Uterus (tissue), 4 donors: Measurements from ENCODE around the gene SHQ1. TPM values are rescaled to one million over a fixed set of nuclear protein-coding genes. Genes with fewer than 3 reads are reported as not detected.

ENCODE experiments used
- DNase-seq, 2 donors: peaks; one replicate each; pipeline ENCODE4 v3.0.0-alpha.2; 2019 to 2020
- H3K27ac ChIP-seq, 2 donors: fragments of 200-600 bp; sonication (generic); 1 replicate in 1 of 2; 2 replicates in 1 of 2; pipeline ENCODE4 v1.5.1; 2016 to 2018
- H3K27me3 ChIP-seq, 2 donors: fragments of 200-600 bp; sonication (generic); one replicate each; pipeline ENCODE4 v1.5.1; 2018 to 2019; ENCODE audit warnings: control low read depth in 1 of 2
- H3K36me3 ChIP-seq, 2 donors: fragments of 200-600 bp; sonication (generic); one replicate each; pipeline ENCODE4 v1.5.1; 2019; ENCODE audit warnings: control low read depth in 1 of 2
- H3K4me1 ChIP-seq, 2 donors: fragments of 200-600 bp; sonication (generic); one replicate each; pipeline ENCODE4 v1.5.1; 2018 to 2019; ENCODE audit warnings: control low read depth in 1 of 2
- H3K4me3 ChIP-seq, 2 donors: fragments of 200-600 bp; sonication (generic); 1 replicate in 1 of 2; 2 replicates in 1 of 2; pipeline ENCODE4 v1.5.1; 2018 to 2019; ENCODE audit warnings: mild to moderate bottlenecking in 1 of 2
- H3K9me3 ChIP-seq, 2 donors: fragments of 200-600 bp; sonication (generic); one replicate each; pipeline ENCODE4 v1.5.1; 2019; ENCODE audit warnings: control low read depth in 1 of 2
- CTCF ChIP-seq, 4 experiments: fragments of 200-600 bp in 2 of 4; fragments of 450-650 bp in 2 of 4; sonication (generic) in 2 of 4; IDR thresholded peaks; one replicate each; pipeline ENCODE4 v1.5.1; 2016 to 2019; ENCODE audit warnings: antibody characterized with exemption in 4 of 4, mild to moderate bottlenecking in 2 of 4, moderate library complexity in 1 of 4
- POLR2A ChIP-seq, 2 donors: fragments of 450-650 bp; IDR thresholded peaks; one replicate each; pipeline ENCODE4 v1.6.1; 2016; ENCODE audit warnings: antibody characterized with exemption in 2 of 2, mild to moderate bottlenecking in 1 of 2, moderate library complexity in 1 of 2
- intact Hi-C: fragments of 100-400 bp; cut with DNase I; formaldehyde crosslinking; loops from one replicate; pipeline ENCODE4 v1.15.1; 2023; ENCODE audit warnings: low total_unique reads
- total RNA-seq, 4 donors: library from RNA; depleted of rRNA in 3 of 4; stranded (reverse); fragments of >200 nt in 3 of 4; gene quantifications; one replicate each; pipeline versions ENCODE4 v1.1.0 to v1.2.4, GENCODE V29; 2014 to 2023
- donor health status: DM: yes; HTN: yes; CAD: no.

The SHQ1 gene
- total RNA-seq, 4 donors from 2014 or later: 8.2 to 30.9 (median 19.2) TPM

DNA sequence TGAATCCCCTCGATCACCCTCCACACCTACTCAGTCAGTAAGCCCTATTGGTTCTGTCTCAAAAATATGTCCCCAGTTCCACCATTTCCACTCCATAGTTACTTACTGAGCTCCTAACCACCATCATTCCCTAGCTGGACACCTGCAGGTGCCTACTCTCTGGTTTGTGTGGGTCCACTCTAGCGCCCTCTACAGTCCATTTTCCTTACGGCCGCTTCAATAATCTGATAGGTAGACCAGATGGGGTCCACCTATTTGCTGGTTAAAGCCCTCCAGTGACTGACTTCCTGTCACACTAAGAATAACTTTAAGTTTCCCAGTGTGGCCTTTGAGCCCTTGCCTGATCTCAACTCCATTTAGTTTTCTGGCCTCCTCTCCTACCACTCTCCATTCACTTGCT lies 44.6 kb upstream of the SHQ1 start:
- no peak overlapping the region for H3K4me3 ChIP-seq
- H3K9me3 ChIP-seq: no peaks in the 10 kb centered on the region
- intact Hi-C loops: no loop called here
- no peaks in the 10 kb centered on the region for H3K27me3 ChIP-seq
- no peak for DNase-seq
- H3K4me1 ChIP-seq: peaks cover 0 to 11% of the 10 kb centered on the region in 2 donors
- TF ChIP-seq POLR2A (IDR thresholded peaks at IDR 0.05) (no peak), CTCF (IDR thresholded peaks at IDR 0.05) (no peak)
- peak overlapping the region; percentile 92 for H3K27ac ChIP-seq
- no peaks in the 10 kb centered on the region for H3K36me3 ChIP-seq

- TF ChIP-seq CTCF (IDR thresholded peaks at IDR 0.05) (no peak), POLR2A (IDR thresholded peaks at IDR 0.05) (no peak)
- H3K9me3 ChIP-seq: no peaks in the 10 kb centered on the region
- H3K4me1 ChIP-seq: peaks cover 0 to 8% of the 10 kb centered on the region in 2 donors
- intact Hi-C loops: no loop called here
- peak; percentile 48 to 70 for DNase-seq
- H3K36me3 ChIP-seq: no peaks in the 10 kb centered on the region
- no peaks in the 10 kb centered on the region for H3K27me3 ChIP-seq
- H3K4me3 ChIP-seq: no peak overlapping the region
- peak overlapping the region; percentile 92 for H3K27ac ChIP-seq
These were observed 44.0 kb upstream of the SHQ1 start for GRCh38 chr3:72892081-72892775.

GRCh38 chr3:72891053-72891855 lies 43.0 kb upstream of the SHQ1 start:
- DNase-seq: peak; percentile 77 to 81
- intact Hi-C loops: no loop called here

GRCh38 chr3:72890166-72890925 lies 42.1 kb upstream of the SHQ1 start:
- intact Hi-C loops: no loop called here
- Histone ChIP-seq H3K36me3 (no peaks in the 10 kb centered on the region), H3K4me3 (no peak overlapping the region), H3K27ac (peak overlapping the region; percentile 92), H3K9me3 (no peaks in the 10 kb centered on the region), H3K27me3 (no peaks in the 10 kb centered on the region), H3K4me1 (peaks cover 0 to 4% of the 10 kb centered on the region in 2 donors)
- TF ChIP-seq POLR2A (IDR thresholded peaks at IDR 0.05) (no peak), CTCF (IDR thresholded peaks at IDR 0.05) (no peak)
- no peak for DNase-seq

More at GRCh38 chr3:72891053-72891855, 43.0 kb upstream of the SHQ1 start:
- no peaks in the 10 kb centered on the region for H3K36me3 ChIP-seq
- no peaks in the 10 kb centered on the region for H3K27me3 ChIP-seq
- H3K4me1 ChIP-seq: peaks cover 0 to 4% of the 10 kb centered on the region in 2 donors
- H3K4me3 ChIP-seq: no peak overlapping the region
- TF ChIP-seq CTCF (IDR thresholded peaks at IDR 0.05): peak in 2 of 4 experiments; percentile 17 to 27
- no peak for TF ChIP-seq POLR2A (IDR thresholded peaks at IDR 0.05)
- H3K27ac ChIP-seq: peak overlapping the region; percentile 92
- H3K9me3 ChIP-seq: no peaks in the 10 kb centered on the region
